HG03064 (cell line): ENCODE data around the gene GABBR2.

Experiments
- ATAC-seq: cut with Tn5 transposase; IDR thresholded peaks from one replicate; pipeline ENCODE4 v1.9.1; 2021; ENCODE audit warnings: low read depth; ENCODE audit not compliant: unreplicated experiment

The GABBR2 gene

GRCh38 chr9:98554752-98555151 lies 154.0 kb downstream of the GABBR2 start:
- ATAC-seq, result no peak

- no peak for ATAC-seq
Measured at GRCh38 chr9:98552331-98552730, 156.4 kb downstream of the GABBR2 start.

- ATAC-seq, result no peak
Measured at GRCh38 chr9:98551511-98552286, 157.0 kb downstream of the GABBR2 start.

GRCh38 chr9:98550206-98550820 lies 158.4 kb downstream of the GABBR2 start:
- no peak for ATAC-seq

- no peak for ATAC-seq
Measured at GRCh38 chr9:98549401-98549800, 159.3 kb downstream of the GABBR2 start.

GRCh38 chr9:98547606-98548005 lies 161.1 kb downstream of the GABBR2 start:
- ATAC-seq, result no peak

GRCh38 chr9:98545021-98545420 lies 163.7 kb downstream of the GABBR2 start:
- ATAC-seq, result no peak

GRCh38 chr9:98541684-98542230 lies 167.0 kb downstream of the GABBR2 start:
- no peak for ATAC-seq

DNA sequence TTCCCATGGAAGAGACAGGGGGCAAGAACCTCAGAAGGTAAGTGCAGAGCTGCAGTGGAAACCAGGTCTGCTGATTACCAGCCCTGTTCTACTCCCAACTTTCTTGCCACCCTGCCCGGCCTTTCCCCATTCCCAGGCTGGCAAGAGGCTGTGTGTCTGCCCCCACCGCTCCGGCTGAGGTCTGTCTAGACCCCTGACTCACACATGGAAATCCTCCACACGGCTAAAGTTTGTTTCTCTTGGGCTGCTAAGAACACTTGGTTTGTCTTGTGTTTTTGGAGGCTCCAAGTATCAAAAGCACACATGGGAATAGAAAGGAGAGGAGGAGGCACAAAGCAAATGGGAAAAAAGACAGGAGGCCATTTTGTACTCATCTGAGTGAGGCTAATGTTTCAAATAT lies 168.3 kb downstream of the GABBR2 start:
- no peak for ATAC-seq

DNA sequence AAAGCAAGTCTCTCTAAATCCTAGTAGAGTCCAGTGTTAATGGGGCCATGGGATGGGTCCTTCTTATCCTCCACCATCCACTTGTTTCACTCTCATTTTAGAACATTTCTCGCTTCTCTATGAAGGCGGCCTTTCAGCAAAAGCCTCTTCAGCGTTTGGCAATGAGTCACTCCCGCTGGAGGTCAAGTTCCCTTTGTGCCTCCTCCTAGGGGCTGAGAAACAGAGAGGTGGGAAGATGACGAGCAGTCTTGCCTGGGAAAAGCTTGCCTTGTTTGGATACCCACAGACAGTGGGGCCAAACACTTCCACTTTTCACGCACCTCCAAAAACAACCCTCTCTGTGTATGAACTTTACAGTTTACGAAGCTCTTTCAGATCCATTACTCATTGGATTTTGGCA lies 168.8 kb downstream of the GABBR2 start:
- ATAC-seq, result no peak

- ATAC-seq, result no peak
Measured at GRCh38 chr9:98538626-98539031, 170.1 kb downstream of the GABBR2 start.

GRCh38 chr9:98538203-98538602 lies 170.5 kb downstream of the GABBR2 start:
- ATAC-seq, result no peak

- no peak for ATAC-seq
Measured at GRCh38 chr9:98536542-98537173, 172.1 kb downstream of the GABBR2 start.

GRCh38 chr9:98533866-98534265 lies 174.9 kb downstream of the GABBR2 start:
- no peak for ATAC-seq

DNA sequence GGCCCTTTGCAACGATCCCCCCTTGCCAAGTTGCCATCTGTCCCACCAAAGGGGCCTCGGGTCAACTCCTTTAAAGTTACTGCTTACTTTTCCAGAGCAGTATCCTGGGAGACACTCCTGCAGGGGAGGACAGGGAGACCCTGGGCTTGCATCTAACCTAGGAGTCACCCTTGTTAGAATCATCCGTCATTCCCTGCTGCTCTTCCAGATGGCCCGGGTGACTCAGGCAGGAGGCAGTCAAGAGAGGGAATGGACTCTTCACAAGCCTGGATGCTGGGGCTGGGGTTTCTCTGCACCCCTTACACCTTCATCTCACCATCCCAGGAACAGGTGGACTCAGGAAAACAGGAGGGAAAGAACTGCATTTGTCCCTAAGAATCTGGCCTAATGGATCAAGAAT lies 175.6 kb downstream of the GABBR2 start:
- ATAC-seq, result no peak

- no peak for ATAC-seq
Measured at GRCh38 chr9:98532574-98532973, 176.2 kb downstream of the GABBR2 start.

DNA sequence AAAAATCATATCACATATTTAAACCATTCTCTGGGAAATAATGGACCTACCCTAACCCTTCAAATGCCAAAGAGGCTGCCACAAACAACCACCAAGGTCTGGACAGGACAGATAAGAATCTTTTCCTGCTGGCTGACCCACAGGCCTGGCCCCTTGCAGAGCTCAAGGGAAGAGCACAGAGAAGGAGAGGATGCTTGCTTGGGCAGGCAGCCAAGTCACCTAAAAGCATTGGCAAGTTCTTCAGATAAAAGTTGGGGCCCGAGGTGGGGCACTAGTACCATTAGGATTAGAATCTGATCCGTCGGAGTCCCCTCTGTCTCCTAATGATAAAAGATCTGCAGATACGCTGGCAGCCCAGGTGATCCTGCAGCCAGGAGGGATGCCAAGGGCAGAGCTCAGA lies 176.6 kb downstream of the GABBR2 start:
- ATAC-seq, result no peak

DNA sequence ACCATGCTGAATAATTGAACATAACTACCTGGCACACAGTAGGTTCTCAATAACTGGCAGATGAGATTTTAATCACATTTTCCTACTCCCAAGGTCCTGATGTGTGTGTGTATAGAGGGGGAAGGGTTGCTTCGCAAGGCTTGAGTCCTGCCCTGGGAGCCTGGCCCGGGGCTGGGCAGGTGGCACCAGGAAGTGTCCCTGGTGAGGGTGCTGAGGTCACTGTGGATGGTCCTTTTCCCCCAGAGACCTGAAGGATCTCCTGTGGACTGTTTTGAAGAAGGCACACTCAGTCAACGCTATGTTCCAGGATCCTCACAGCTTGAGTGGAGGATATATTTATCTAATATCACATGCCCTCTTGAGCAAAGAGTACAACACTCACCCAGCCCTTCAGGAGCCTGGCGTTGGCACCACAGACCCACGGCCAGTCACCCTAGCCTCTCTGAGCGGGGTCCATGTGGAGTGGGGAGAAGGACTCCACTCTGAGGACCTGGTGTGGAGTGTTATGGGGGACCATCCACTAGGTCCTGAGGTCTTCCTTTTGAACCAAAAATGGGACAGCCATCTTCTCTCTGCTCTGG lies 177.8 kb downstream of the GABBR2 start:
- no peak for ATAC-seq

DNA sequence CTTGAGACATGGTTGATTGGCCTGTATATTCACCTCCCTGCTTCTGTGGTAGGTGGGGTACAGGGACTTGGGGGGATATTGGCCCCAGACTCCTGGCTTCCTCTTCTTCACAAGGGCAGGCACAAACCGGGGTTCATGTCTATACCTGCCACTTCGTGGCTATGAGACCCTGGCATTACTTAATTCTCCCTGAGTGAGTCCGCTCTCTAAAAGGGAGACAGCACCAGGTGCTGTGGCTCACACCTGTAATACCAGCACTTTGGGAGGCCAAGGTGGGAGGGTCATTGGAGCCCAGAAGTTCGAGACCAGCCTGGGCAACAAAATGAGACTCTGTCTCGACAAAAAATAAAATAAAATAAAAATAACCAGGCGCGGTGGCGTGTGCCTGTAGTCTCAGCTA lies 178.5 kb downstream of the GABBR2 start:
- no peak for ATAC-seq

DNA sequence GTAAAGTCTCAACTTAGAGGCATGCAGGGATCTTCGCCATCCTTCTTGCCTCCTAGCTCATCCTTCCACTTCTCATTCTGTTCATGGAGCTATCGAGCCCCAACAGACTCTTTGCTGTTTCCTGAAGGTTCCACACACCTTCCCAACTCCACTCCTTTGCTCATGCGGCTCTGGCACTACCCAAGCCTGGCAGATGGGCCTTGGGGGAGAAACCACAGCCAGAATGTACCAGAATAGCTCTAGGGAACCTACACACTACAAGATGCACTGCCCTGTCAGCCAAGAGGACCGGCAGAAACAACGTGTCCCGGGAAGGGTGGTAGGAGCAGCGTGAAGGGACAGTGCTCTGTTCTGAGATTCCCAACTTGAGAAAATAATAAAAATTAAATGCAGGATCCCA lies 178.9 kb downstream of the GABBR2 start:
- no peak for ATAC-seq

DNA sequence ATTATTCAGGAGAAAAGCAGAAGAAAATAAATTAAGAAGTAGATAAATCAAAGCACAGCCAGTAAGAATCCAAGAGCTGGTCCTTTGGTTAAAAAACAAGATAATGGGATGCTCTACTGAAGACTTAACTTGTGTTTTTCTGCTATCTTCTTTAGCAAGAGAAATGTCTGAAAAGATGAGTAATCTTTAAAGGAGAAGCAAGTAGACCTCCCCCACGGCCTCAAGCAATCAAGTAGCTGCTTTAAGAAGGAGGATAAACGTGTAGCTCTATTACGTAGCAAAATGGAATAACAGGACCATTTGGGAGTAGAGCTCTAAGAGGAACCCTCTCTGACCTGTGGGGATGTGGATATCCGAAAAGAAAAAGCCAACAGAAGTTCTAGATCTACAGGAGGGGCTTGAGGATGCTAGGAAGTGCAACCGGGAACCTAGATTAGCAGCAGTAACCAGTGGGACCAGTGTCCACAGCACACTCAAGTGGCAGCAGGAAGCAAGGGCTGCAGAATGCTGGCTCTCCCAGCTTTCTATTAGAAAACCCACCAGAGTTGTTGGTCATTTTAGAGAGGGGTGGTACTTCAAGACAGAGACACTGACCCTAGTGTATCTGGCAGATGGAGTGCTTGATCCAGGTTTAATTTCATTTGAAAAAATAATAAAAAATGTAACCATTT lies 185.4 kb downstream of the GABBR2 start:
- no peak for ATAC-seq
